K562 (cell line): Measurements from ENCODE around the gene SLC27A6. TPM values are rescaled to one million over a fixed set of nuclear protein-coding genes. Genes with fewer than 3 reads are reported as not detected.

ENCODE experiments used
- ARHGAP35 ChIP-seq: fragments of 450-650 bp; IDR thresholded peaks from 2 replicates; pipeline ENCODE4 v1.6.1; 2018; ENCODE audit not compliant: partially characterized antibody
- BDP1 ChIP-seq: IDR thresholded peaks from 3 replicates; pipeline ENCODE4 v1.6.1; 2011; ENCODE audit not compliant: insufficient read length, insufficient read depth
- BRF1 ChIP-seq: IDR thresholded peaks from 3 replicates; pipeline ENCODE4 v1.6.1; 2011; ENCODE audit warnings: borderline replicate concordance, mild to moderate bottlenecking; ENCODE audit not compliant: insufficient read length; ENCODE audit errors: extremely low read depth
- DEAF1 ChIP-seq: fragments of 450-650 bp; formaldehyde crosslinking; IDR thresholded peaks from 2 replicates; pipeline ENCODE4 v1.4.0; 2020; ENCODE audit warnings: mild to moderate bottlenecking, moderate library complexity
- MBD2 ChIP-seq: sonication (generic); IDR thresholded peaks from 2 replicates; pipeline ENCODE4 v1.6.1; 2016; ENCODE audit warnings: low read depth, borderline replicate concordance
- MITF ChIP-seq: IDR thresholded peaks from 2 replicates; pipeline ENCODE4 v1.6.1; 2014; ENCODE audit warnings: antibody characterized with exemption
- POLR2AphosphoS5 ChIP-seq: IDR thresholded peaks from 2 replicates; pipeline ENCODE4 v1.6.1; 2011; ENCODE audit warnings: mild to moderate bottlenecking, low read depth, low read length, moderate library complexity; ENCODE audit not compliant: control insufficient read depth, insufficient read depth
- POLR2G ChIP-seq: fragments of 200-400 bp; formaldehyde crosslinking; IDR thresholded peaks from 2 replicates; pipeline ENCODE4 v1.6.1; 2017; ENCODE audit warnings: low read depth, mild to moderate bottlenecking, antibody characterized with exemption, low read length, moderate library complexity
- PTBP1 ChIP-seq: fragments of 200-400 bp; formaldehyde crosslinking; IDR thresholded peaks from 2 replicates; pipeline ENCODE4 v1.6.1; 2017; ENCODE audit warnings: low read depth, low read length
- ZNF140 ChIP-seq: fragments of 250-450 bp; sonication (Bioruptor Pico); IDR thresholded peaks from 2 replicates; pipeline ENCODE4 v1.8.0; 2021; ENCODE audit warnings: moderate library complexity, mild to moderate bottlenecking, inconsistent platforms
- ZNF277 ChIP-seq: fragments of 250-450 bp; sonication (Bioruptor Pico); IDR thresholded peaks from 2 replicates; pipeline ENCODE4 v1.8.0; 2022; ENCODE audit warnings: inconsistent platforms, mild to moderate bottlenecking, moderate library complexity, borderline replicate concordance
- ZSCAN32 ChIP-seq: fragments of 450-650 bp; formaldehyde crosslinking; IDR thresholded peaks from 2 replicates; pipeline ENCODE4 v1.4.0; 2020; ENCODE audit warnings: mild to moderate bottlenecking, moderate library complexity
- polyA plus RNA-seq, 8 experiments: library from polyadenylated mRNA; depleted of rRNA in 4 of 8; stranded (reverse) in 5 of 8; unstranded in 3 of 8; fragments of >200 nt; fragmentation: Nextera tagmentation in 2 of 8; fragmentation: Illumina TruSeq in 1 of 8; extraction: Ambion mirVana in 2 of 8; extraction: Trizol in 1 of 8; gene quantifications; 2 replicates each; pipeline versions ENCODE4 v1.2.1 to v1.2.3, GENCODE V29; 2011 to 2014; ENCODE audit warnings: inconsistent platforms in 1 of 8, missing spikeins in 1 of 8
- total RNA-seq, 7 experiments: library from RNA; depleted of rRNA in 6 of 7; stranded (reverse); fragments of >200 nt in 6 of 7; fragmentation: Illumina TruSeq in 2 of 7; extraction: Trizol in 2 of 7; gene quantifications; 2 replicates each; pipeline versions ENCODE4 v1.2.1 to v1.2.3, GENCODE V29; 2011 to 2021; ENCODE audit warnings: low replicate concordance in 1 of 7
- TF ChIP-seq, protein P1 (sequence below): fragments of 250-450 bp; sonication (Bioruptor Pico); IDR thresholded peaks from 2 replicates; pipeline ENCODE4 v1.8.0; 2021; ENCODE audit warnings: moderate library complexity, mild to moderate bottlenecking, inconsistent platforms

SLC27A6 gene
- total and polyA plus RNA-seq, 9 of the 15 experiments (the other 6 are each of a cell fraction or from before 2014, with no cell fraction given) = 0.56 to 1.9 (median 1.2) TPM

DNA sequence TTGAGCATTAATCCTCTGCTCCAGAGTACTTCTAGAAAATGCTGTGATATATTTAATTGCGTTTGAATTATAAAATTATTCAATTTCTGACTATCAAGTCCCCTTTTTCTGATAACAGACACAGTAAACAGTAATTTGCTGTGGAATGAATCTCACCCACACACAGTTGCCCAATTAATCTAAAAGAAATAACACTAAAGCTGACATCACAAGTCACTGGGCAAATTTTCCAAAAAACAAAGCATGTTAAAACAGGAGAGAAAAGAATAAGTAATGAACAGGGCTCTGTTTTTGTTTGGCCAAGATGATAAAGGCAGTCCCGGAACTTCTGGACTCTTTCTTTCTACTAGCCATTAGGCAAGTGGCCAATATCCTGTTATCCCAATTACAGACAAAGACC, 56.5 kb downstream of the SLC27A6 start (continued):
- TF ChIP-seq DEAF1 (no peak), PTBP1 (no peak), MITF (no peak), BDP1 (no peak), BRF1 (no peak), ZNF277 (CRISPR knock-in tag) (no peak), ZSCAN32 (CRISPR knock-in tag) (no peak), MBD2 (no peak), ARHGAP35 (no peak), POLR2G (no peak), ZNF140 (CRISPR knock-in tag) (no peak), POLR2AphosphoS5 (no peak)
- TF ChIP-seq, protein P1, sequence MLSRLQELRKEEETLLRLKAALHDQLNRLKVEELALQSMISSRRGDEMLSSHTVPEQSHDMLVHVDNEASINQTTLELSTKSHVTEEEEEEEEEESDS (CRISPR knock-in tag) = no peak
